ENCODE data around the gene TBC1D9.

DNA sequence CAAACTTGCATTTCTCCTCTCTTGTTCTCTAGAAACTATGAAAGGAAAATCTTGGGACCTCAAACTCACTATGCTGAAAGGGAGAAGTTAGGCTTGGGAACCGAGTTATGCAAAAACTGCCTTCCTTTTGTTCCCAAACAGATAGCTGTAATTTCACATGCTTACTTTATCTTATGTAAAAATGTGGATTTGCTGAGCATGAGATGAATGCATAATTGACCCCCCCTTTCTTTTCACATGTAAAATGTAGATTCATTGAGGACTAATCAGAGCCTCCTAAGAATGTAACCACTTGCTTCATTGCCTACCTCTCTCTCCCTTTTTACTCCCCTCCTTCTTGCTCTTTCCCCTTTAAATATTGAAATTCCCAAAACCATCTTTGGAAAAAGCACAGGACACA, 18.0 kb downstream of the TBC1D9 start:
- TF ChIP-seq, protein P1, sequence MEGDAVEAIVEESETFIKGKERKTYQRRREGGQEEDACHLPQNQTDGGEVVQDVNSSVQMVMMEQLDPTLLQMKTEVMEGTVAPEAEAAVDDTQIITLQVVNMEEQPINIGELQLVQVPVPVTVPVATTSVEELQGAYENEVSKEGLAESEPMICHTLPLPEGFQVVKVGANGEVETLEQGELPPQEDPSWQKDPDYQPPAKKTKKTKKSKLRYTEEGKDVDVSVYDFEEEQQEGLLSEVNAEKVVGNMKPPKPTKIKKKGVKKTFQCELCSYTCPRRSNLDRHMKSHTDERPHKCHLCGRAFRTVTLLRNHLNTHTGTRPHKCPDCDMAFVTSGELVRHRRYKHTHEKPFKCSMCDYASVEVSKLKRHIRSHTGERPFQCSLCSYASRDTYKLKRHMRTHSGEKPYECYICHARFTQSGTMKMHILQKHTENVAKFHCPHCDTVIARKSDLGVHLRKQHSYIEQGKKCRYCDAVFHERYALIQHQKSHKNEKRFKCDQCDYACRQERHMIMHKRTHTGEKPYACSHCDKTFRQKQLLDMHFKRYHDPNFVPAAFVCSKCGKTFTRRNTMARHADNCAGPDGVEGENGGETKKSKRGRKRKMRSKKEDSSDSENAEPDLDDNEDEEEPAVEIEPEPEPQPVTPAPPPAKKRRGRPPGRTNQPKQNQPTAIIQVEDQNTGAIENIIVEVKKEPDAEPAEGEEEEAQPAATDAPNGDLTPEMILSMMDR (IDR thresholded peaks at IDR 0.05; ENCODE audit: low read length): no peak
- no peak for TF ChIP-seq EZH2 (optimal IDR thresholded peaks at IDR 0.05; ENCODE audit: low read depth, low read length)

All from MM.1S (cell line).